CD4-positive, CD25-positive, alpha-beta regulatory T cell (primary cell): ENCODE results near the gene ADGRB2. TPM values are rescaled to one million over a fixed set of nuclear protein-coding genes. Genes with fewer than 3 reads are reported as not detected.

ENCODE experiments used
- ATAC-seq, 2 donors: fragments of 150-1000 bp; cut with Tn5 transposase; one replicate each; pipeline ENCODE4 v1.10.0; 2021; ENCODE audit warnings: low read depth in 2 of 2, moderate number of reproducible peaks in 2 of 2, moderate library complexity in 1 of 2
- DNase-seq, 3 donors: peaks; one replicate each; pipeline versions ENCODE4 v3.0.0 to v3.0.0-alpha.2; 2012 to 2022; ENCODE audit warnings: mixed read lengths in 1 of 3
- H3K27ac ChIP-seq: one replicate; pipeline ENCODE4 v1.7.0; 2013; ENCODE audit warnings: mild to moderate bottlenecking, low read length; ENCODE audit not compliant: insufficient read depth, poor library complexity, severe bottlenecking
- H3K27me3 ChIP-seq: one replicate; pipeline ENCODE4 v1.7.0; 2013; ENCODE audit warnings: low read length; ENCODE audit not compliant: control insufficient read depth, insufficient read depth
- H3K36me3 ChIP-seq: one replicate; pipeline ENCODE4 v1.7.0; 2013; ENCODE audit warnings: mild to moderate bottlenecking, low read length, moderate library complexity; ENCODE audit not compliant: control insufficient read depth, insufficient read depth
- H3K4me1 ChIP-seq: 2 replicates; pipeline ENCODE4 v1.7.0; 2013; ENCODE audit warnings: mild to moderate bottlenecking, low read length; ENCODE audit not compliant: insufficient read depth, control insufficient read depth, poor library complexity, severe bottlenecking
- H3K4me3 ChIP-seq: one replicate; pipeline ENCODE4 v1.7.0; 2013; ENCODE audit warnings: low read depth, mild to moderate bottlenecking, low read length, moderate library complexity
- H3K9me3 ChIP-seq, 2 experiments: 1 replicate in 1 of 2; 2 replicates in 1 of 2; pipeline ENCODE4 v1.7.0; 2013; ENCODE audit warnings: low read length in 2 of 2, mild to moderate bottlenecking in 1 of 2, moderate library complexity in 1 of 2; ENCODE audit not compliant: control insufficient read depth in 2 of 2
- H3K27ac Mint-ChIP-seq, 3 donors: one replicate each; pipeline ENCODE4 v1.8.0; 2020 to 2022; ENCODE audit warnings: mild to moderate bottlenecking in 3 of 3, mixed read lengths in 3 of 3, moderate library complexity in 2 of 3
- H3K27me3 Mint-ChIP-seq: one replicate; pipeline ENCODE4 v1.8.0; 2022; ENCODE audit warnings: mild to moderate bottlenecking, mixed read lengths
- H3K36me3 Mint-ChIP-seq: one replicate; pipeline ENCODE4 v1.8.0; 2020; ENCODE audit warnings: mixed read lengths
- H3K4me1 Mint-ChIP-seq, 4 donors: one replicate each; pipeline ENCODE4 v1.8.0; 2020 to 2022; ENCODE audit warnings: mixed read lengths in 4 of 4, mild to moderate bottlenecking in 1 of 4
- H3K4me3 Mint-ChIP-seq, 4 donors: one replicate each; pipeline ENCODE4 v1.8.0; 2020 to 2022; ENCODE audit warnings: mild to moderate bottlenecking in 4 of 4, mixed read lengths in 4 of 4, moderate library complexity in 3 of 4
- H3K9me3 Mint-ChIP-seq, 7 donors: one replicate each; pipeline ENCODE4 v1.8.0; 2020 to 2022; ENCODE audit warnings: mixed read lengths in 7 of 7, mild to moderate bottlenecking in 3 of 7, moderate library complexity in 2 of 7
- polyA plus RNA-seq, 4 donors: library from polyadenylated mRNA; unstranded; fragments of 300-500 nt; fragmentation: Illumina TruSeq; gene quantifications; one replicate each; pipeline ENCODE4 v1.2.3, GENCODE V29; 2021
- total RNA-seq: library from RNA; stranded (reverse); gene quantifications from one replicate; pipeline ENCODE4 v1.2.3, GENCODE V29; 2022

ADGRB2 gene
- total and polyA plus RNA-seq, 5 donors from 2014 or later, result 0.19 to 1.9 (median 0.42) TPM

GRCh38 chr1:31702836-31703404 is 61.2 kb downstream of the ADGRB2 start:
- no peaks in the 10 kb centered on the region for H3K36me3 Mint-ChIP-seq
- H3K9me3 Mint-ChIP-seq, result no peaks in the 10 kb centered on the region
- no peak overlapping the region for H3K27ac Mint-ChIP-seq
- H3K4me3 Mint-ChIP-seq, result no peak overlapping the region
- Histone ChIP-seq H3K4me3 (no peak overlapping the region), H3K27ac (no peak overlapping the region), H3K36me3 (no peaks in the 10 kb centered on the region), H3K27me3 (peaks cover 5% of the 10 kb centered on the region), H3K9me3 (no peaks in the 10 kb centered on the region), H3K4me1 (peaks cover 14% of the 10 kb centered on the region)
- H3K27me3 Mint-ChIP-seq, result peaks cover 31% of the 10 kb centered on the region
- no peak for ATAC-seq
- peaks cover 5 to 44% (median 12%) of the 10 kb centered on the region in 4 donors for H3K4me1 Mint-ChIP-seq
- no peak for DNase-seq

- Histone ChIP-seq H3K4me1 (peaks cover 12% of the 10 kb centered on the region), H3K4me3 (no peak overlapping the region), H3K27ac (no peak overlapping the region), H3K9me3 (no peaks in the 10 kb centered on the region), H3K27me3 (peaks cover 2% of the 10 kb centered on the region), H3K36me3 (no peaks in the 10 kb centered on the region)
- no peaks in the 10 kb centered on the region for H3K9me3 Mint-ChIP-seq
- H3K27me3 Mint-ChIP-seq, result peaks cover 24% of the 10 kb centered on the region
- H3K4me1 Mint-ChIP-seq, result peaks cover 5 to 38% (median 10%) of the 10 kb centered on the region in 4 donors
- H3K36me3 Mint-ChIP-seq, result no peaks in the 10 kb centered on the region
- no peak for DNase-seq
- H3K4me3 Mint-ChIP-seq, result no peak overlapping the region
- no peak overlapping the region for H3K27ac Mint-ChIP-seq
- ATAC-seq, result no peak
Measured at GRCh38 chr1:31701091-31701736, 62.9 kb downstream of the ADGRB2 start.

GRCh38 chr1:31700468-31701090 is 63.6 kb downstream of the ADGRB2 start:
- Mint-ChIP-seq H3K4me3 (no peak overlapping the region), H3K36me3 (no peaks in the 10 kb centered on the region), H3K9me3 (no peaks in the 10 kb centered on the region), H3K4me1 (peaks cover 5 to 38% (median 9%) of the 10 kb centered on the region in 4 donors), H3K27me3 (peaks cover 19% of the 10 kb centered on the region), H3K27ac (peak overlapping the region in 1 of 3 donors; percentile 31)
- Histone ChIP-seq H3K4me3 (no peak overlapping the region), H3K4me1 (peaks cover 11% of the 10 kb centered on the region), H3K27ac (no peak overlapping the region), H3K9me3 (no peaks in the 10 kb centered on the region), H3K27me3 (no peaks in the 10 kb centered on the region), H3K36me3 (no peaks in the 10 kb centered on the region)
- ATAC-seq (no peak), DNase-seq (no peak)

- Histone ChIP-seq H3K4me3 (no peak overlapping the region), H3K27ac (no peak overlapping the region), H3K4me1 (no peaks in the 10 kb centered on the region), H3K27me3 (no peaks in the 10 kb centered on the region), H3K36me3 (no peaks in the 10 kb centered on the region), H3K9me3 (no peaks in the 10 kb centered on the region)
- Mint-ChIP-seq H3K36me3 (no peaks in the 10 kb centered on the region), H3K27ac (peak overlapping the region in 1 of 3 donors; percentile 80), H3K9me3 (no peaks in the 10 kb centered on the region), H3K4me1 (peaks cover 5 to 27% (median 6%) of the 10 kb centered on the region in 4 donors), H3K27me3 (peaks cover 12% of the 10 kb centered on the region), H3K4me3 (peak overlapping the region in 2 of 4 donors; percentile 22 to 58)
- DNase-seq, result peak in 2 of 3 donors; percentile 30 to 58
- ATAC-seq, result peak; percentile 44 to 58
Measured at GRCh38 chr1:31699341-31699891, 64.7 kb downstream of the ADGRB2 start.

GRCh38 chr1:31697369-31697984 is 66.7 kb downstream of the ADGRB2 start:
- no peaks in the 10 kb centered on the region for H3K27me3 ChIP-seq
- H3K36me3 ChIP-seq, result no peaks in the 10 kb centered on the region
- Mint-ChIP-seq H3K27me3 (peaks cover 5% of the 10 kb centered on the region), H3K9me3 (no peaks in the 10 kb centered on the region), H3K4me3 (no peak overlapping the region), H3K36me3 (no peaks in the 10 kb centered on the region), H3K27ac (peak overlapping the region in 1 of 3 donors; percentile 5), H3K4me1 (peaks cover 4 to 26% (median 5%) of the 10 kb centered on the region in 4 donors)
- H3K4me1 ChIP-seq, result no peaks in the 10 kb centered on the region
- no peak overlapping the region for H3K4me3 ChIP-seq
- ATAC-seq (no peak), DNase-seq (no peak)
- no peak overlapping the region for H3K27ac ChIP-seq
- H3K9me3 ChIP-seq, result no peaks in the 10 kb centered on the region

- no peak overlapping the region for H3K27ac Mint-ChIP-seq
- Histone ChIP-seq H3K36me3 (no peaks in the 10 kb centered on the region), H3K4me1 (no peaks in the 10 kb centered on the region), H3K27ac (no peak overlapping the region), H3K27me3 (no peaks in the 10 kb centered on the region), H3K4me3 (no peak overlapping the region), H3K9me3 (no peaks in the 10 kb centered on the region)
- peaks cover 5% of the 10 kb centered on the region for H3K27me3 Mint-ChIP-seq
- H3K4me1 Mint-ChIP-seq, result peaks cover 4 to 26% (median 5%) of the 10 kb centered on the region in 4 donors
- no peak for ATAC-seq
- no peak for DNase-seq
- H3K36me3 Mint-ChIP-seq, result no peaks in the 10 kb centered on the region
- no peaks in the 10 kb centered on the region for H3K9me3 Mint-ChIP-seq
- no peak overlapping the region for H3K4me3 Mint-ChIP-seq
Measured at GRCh38 chr1:31696242-31696641, 67.9 kb downstream of the ADGRB2 start.

- Histone ChIP-seq H3K36me3 (no peaks in the 10 kb centered on the region), H3K4me3 (no peak overlapping the region), H3K4me1 (no peaks in the 10 kb centered on the region), H3K27me3 (no peaks in the 10 kb centered on the region), H3K9me3 (no peaks in the 10 kb centered on the region), H3K27ac (no peak overlapping the region)
- no peak for ATAC-seq
- H3K9me3 Mint-ChIP-seq, result no peaks in the 10 kb centered on the region
- H3K4me1 Mint-ChIP-seq, result peaks cover 4 to 20% (median 5%) of the 10 kb centered on the region in 4 donors
- H3K36me3 Mint-ChIP-seq, result no peaks in the 10 kb centered on the region
- no peak overlapping the region for H3K4me3 Mint-ChIP-seq
- peaks cover 5% of the 10 kb centered on the region for H3K27me3 Mint-ChIP-seq
- H3K27ac Mint-ChIP-seq, result no peak overlapping the region
- no peak for DNase-seq
Measured at GRCh38 chr1:31695327-31695726, 68.8 kb downstream of the ADGRB2 start.
